ENCODE results near the gene INSR.
A peak's percentile ranks its signal among the peaks of the same experiment; 100 is the strongest.
"Not testable (repeated sequence)": the region's sequence is repeated elsewhere in the genome, so short reads cannot be mapped to it uniquely, and the experiment has no call there.

The INSR gene

DNA sequence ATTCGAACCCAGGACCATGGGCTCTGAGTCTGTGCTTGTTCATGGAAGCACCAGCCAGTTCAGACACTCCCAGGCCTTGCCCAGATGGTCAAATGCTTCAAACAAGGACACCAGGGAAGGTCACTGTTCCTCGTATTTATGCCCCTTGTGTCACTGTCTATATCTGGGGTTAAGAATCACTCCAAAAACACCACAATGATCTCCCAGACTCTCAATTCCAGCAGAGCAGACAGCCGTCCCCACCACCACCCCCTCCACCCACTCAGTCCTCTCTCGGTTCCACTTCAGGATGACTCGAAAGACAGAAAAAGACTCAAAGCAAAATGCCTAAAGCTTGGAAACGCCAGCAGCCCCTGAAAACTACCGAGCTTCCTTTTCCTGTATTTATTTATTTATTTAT, 79.0 kb downstream of the INSR start:
- no peak for DNase-seq

DNA sequence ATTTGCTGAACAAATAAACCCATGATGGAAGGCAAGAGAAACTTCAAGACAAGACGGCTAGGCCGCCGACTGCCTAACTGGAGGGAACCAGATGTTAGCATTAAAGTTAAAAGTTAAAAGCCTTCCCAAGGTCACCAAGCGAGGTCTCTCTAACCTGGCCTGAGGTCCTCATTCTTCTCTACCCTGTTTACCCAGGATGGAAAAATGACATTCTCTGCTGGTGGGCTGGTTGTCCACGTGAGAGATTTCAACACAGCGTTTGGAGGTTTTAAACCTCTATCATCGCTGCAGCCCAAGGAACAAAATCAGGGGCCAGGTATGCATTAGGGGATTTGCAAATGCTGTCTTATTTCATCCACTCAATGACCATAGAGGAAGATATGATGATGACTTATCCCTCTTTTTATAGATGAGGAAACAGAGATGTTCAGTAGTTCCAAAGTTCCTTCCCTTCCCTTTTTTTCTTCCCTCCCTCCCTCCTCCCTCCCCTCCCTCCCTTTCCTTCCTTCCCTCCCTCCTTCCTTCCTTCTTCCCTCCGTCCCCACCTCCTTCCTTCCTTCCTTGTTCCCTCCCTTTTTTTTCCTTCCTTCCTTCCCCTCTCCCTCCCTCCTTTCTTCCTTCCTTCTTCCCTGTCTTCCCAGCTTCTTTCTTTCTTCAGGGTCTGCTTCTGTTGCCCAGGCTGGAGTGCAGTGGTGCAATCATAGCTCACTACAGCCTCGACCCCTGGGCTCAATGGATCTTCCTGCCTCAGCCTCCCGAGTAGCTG, 79.7 kb downstream of the INSR start:
- no peak for DNase-seq

DNA sequence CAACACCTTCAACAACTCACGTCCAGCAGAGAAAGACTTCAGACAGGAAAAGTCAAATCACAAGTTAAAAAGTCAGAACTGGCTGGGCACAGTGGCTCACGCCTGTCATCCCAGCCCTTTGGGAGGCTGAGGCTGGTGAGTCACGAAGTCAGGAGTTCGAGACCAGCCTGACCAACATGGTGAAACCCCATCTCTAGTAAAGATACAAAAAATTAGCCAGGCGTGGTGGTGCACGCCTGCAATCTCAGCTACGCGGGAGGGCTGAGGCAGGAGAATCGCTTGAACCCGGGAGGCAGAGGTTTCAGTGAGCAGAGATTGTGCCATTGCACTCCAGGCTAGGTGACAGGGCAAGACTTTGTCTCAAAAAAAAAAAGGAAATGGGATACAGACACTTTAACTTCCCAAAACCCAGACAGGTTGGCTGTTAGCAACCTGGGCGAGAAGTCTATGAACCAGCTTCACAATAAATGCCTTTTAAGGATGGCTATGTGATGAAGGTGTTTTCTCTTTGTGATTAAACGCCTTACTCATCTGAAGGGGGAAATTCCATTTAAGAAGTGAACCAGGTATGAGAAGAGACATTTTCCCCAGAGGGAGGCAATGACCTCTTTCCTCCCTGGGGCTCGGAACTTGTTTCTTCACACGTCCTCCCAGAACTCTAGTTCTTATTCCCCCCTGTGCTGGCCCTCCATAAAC, 80.4 kb downstream of the INSR start:
- no peak for DNase-seq

GRCh38 chr19:7211191-7211951, 82.8 kb downstream of the INSR start:
- DNase-seq, result no peak

GRCh38 chr19:7210359-7210758, 83.9 kb downstream of the INSR start:
- DNase-seq, result no peak

DNA sequence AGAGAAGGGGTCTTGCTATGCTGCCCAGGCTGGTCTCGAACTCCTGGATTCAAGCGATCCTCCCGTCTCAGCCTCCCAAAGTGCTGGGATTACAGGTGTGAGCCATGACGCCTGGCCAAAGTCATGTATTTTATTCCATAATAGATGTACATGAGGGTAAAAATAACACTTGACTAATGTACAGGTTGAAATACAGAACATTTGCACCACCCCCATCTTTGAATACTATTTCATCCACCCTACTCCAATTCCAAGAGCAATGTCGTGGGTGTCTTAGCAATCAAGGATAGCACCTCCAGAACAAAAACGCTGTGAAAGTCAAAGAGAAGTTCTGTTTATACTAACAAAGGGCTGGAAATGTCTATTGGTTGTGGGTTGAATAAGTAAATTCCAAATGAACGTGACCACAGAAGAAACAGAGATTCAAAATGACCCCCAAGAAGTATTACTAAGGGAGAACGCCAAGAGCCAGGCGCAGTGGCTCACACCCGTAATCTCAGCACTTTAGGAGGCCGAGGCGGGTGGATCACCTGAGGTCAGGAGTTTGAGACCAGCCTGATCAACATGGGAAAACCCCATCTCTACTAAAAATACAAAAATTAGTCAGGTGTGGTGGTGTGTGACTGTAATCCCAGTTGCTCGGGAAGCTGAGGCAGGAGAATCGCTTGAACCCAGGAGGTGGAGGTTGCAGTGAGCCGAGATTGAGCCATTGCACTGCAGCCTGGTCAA, 84.5 kb downstream of the INSR start:
- not testable (repeated sequence) for DNase-seq

DNA sequence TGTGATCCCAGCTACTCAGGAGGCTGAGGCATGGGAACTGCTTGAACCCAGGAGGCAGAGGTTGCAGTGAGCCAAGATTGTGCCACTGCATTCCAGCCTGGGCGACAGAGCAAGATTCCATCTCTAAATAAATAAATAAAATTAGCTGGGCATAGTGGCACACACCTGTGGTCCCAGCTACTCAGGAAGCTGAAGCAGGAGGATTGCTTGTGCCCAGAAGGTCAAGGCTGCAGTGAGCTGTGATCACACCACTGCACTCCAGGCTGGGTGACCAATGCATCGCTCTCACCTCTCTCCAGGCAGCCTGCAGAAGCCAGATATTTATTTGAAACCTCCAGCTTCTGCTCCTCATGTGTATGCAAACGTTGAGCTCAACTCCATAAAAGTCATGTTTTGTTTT, 85.2 kb downstream of the INSR start:
- DNase-seq, result not testable (repeated sequence)

- DNase-seq, result no peak
Measured at GRCh38 chr19:7203332-7203731, 90.9 kb downstream of the INSR start.

GRCh38 chr19:7202888-7203287, 91.3 kb downstream of the INSR start:
- no peak for DNase-seq

DNA sequence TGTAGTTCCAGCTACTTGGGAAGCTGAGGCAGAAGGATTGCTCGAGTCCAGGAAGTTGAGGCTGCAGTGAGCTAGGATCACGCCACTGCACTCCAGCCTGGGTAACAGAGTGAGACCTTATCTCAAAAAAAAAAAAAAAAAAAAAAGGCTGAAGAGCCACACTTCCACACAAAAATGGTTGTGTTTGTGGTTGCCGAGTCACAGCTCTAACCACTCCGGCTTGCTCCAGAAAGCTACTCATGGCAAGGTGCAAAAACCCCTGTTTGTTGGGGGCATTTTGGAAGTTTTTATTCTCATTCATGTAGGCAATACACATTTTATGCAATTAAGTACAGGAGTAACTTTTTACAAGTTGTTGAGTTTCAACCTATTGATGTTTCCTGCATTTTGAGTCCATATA, 93.5 kb downstream of the INSR start:
- no peak for DNase-seq

GRCh38 chr19:7199613-7200533, 94.3 kb downstream of the INSR start:
- no peak for DNase-seq

- peak; percentile 94 for DNase-seq
Measured at GRCh38 chr19:7197760-7198696, 96.2 kb downstream of the INSR start.

- peak; percentile 95 for DNase-seq
Measured at GRCh38 chr19:7197119-7197759, 97.0 kb downstream of the INSR start.

DNA sequence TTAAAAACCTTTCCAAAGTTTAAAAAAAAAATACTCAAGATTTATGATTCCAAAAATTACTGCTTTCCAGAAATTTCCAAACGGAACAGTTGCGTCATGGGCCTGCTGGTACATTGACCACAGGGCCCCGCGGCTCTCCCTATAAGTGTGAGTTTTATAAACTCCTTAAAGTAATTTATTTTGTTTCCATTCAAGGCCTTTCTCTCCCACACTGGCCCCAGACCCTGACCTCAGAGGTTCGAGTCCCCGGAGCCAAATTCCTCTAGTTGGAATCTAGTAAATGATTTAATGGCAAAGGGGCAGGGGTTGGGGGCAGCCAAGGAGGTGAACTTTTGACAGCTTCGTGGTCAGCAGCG, 97.5 kb downstream of the INSR start:
- no peak for DNase-seq

- DNase-seq, result no peak
Measured at GRCh38 chr19:7195046-7195445, 99.2 kb downstream of the INSR start.

GRCh38 chr19:7194566-7194965, 99.6 kb downstream of the INSR start:
- no peak for DNase-seq

DNA sequence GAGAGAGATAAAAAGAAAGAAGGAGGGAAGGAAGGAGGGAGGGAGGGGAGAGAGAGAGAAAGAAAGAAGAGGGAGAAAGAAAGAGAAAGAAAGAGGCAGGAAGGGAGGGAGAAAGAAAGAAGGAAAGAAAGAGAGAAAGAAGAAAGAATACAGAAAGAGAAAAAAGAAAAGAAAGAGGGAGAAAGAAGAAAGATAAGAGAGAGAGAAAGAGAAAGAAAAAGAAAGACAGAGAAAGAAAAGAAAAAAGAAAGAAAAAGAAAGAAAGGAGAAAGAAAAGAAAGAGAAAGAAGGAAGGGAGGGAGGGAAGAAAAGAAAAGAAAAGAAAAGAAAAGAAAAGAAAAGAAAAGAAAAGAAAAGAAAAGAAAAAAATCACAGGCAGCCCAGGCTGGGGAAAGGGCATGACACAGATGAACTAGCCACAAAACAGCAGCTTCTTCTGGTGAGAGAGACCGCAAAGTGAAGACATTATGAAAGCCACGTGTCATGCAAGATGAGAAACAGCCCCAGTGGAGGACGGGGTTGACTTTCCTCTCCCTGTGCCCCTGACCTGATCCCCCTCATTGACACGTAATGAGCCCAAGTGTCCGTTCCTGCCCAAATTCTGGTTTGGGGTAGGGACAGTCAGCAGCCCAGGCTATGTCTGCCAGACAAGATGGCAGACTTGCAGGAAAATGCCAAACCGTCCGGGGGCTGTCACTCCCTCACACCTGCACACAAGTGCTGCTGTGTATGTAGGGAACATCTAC, 102.1 kb downstream of the INSR start:
- DNase-seq, result no peak

DNA sequence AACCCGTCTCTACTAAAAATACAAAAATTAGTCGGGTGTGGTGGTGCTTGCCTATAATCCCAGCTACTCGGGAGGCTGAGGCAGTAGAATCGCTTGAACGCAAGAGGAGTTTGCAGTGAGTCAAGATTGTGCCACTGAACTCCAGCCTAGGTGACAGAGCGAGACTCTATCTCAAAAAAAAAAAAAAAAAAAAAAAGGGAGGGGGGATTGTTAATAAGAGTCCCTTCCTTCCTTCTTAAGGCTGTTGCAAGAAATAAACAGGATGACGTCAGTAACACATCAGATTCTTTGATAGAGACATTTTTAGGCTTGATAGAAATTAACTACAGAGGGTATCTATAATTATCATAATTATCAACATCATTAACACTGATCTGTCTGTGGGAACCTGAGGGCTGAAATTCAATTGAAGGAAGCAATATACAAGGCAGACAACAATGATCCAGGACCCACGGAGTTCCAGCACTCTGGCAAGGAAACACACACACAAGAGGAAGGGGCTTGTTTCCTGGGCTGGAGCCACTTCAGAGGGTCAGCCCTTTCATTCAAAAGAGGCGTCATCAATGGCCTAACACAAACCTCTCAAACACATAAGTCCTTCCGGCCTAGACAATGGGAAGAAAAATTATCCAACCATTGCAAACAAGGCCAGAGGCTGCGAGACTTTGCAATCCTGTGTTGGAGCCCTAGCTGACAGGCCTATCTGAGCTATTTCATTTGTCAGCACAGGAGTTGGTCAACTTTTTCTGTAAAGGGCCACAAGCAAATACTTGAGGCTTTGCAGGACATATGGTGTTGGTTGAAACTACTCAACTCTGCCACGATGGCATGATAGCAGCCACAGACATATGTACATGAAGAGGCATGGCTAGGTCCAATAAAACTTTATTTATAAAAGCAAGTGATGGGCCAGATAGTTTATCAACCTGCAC, 105.2 kb downstream of the INSR start:
- no peak for DNase-seq

Measured in left hindlimb (tissue), 1 donor.